Measurements from ENCODE around the gene FAM120C. TPM values are rescaled to one million over a fixed set of nuclear protein-coding genes. Genes with fewer than 3 reads are reported as not detected.

FAM120C gene
- total and polyA plus RNA-seq, 8 donors, result 7.4 to 12.3 (median 10.8) TPM

GRCh38 chrX:54177306-54177705 lies 5.7 kb downstream of the FAM120C start:
- intact Hi-C loops (cut with DNase I), result no loop called here
- H3K36me3 ChIP-seq, result no peaks in the 10 kb centered on the region
- DNase-seq, result no peak
- no peak overlapping the region for H3K4me3 ChIP-seq
- no peak for TF ChIP-seq CTCF (IDR thresholded peaks at IDR 0.05)
- H3K9me3 ChIP-seq, result peaks cover 0 to 4% of the 10 kb centered on the region in 2 donors
- no peaks in the 10 kb centered on the region for H3K27me3 ChIP-seq
- ATAC-seq, result no peak
- no peak overlapping the region for H3K27ac ChIP-seq
- H3K4me1 ChIP-seq, result peaks cover 13 to 21% of the 10 kb centered on the region in 2 donors

- ATAC-seq (no peak), DNase-seq (no peak)
- intact Hi-C loops (cut with DNase I), result no loop called here
- Histone ChIP-seq H3K9me3 (peaks cover 0 to 4% of the 10 kb centered on the region in 2 donors), H3K4me3 (no peak overlapping the region), H3K36me3 (no peaks in the 10 kb centered on the region), H3K27ac (no peak overlapping the region), H3K27me3 (no peaks in the 10 kb centered on the region), H3K4me1 (peaks cover 8 to 11% of the 10 kb centered on the region in 2 donors)
- TF ChIP-seq CTCF (IDR thresholded peaks at IDR 0.05), result no peak
Measured at GRCh38 chrX:54173791-54174190, 9.3 kb downstream of the FAM120C start.

- no peak for TF ChIP-seq CTCF (IDR thresholded peaks at IDR 0.05)
- no peak overlapping the region for H3K27ac ChIP-seq
- intact Hi-C loops (cut with DNase I), result no loop called here
- ATAC-seq, result no peak
- no peaks in the 10 kb centered on the region for H3K27me3 ChIP-seq
- H3K36me3 ChIP-seq, result no peaks in the 10 kb centered on the region
- DNase-seq, result no peak
- no peaks in the 10 kb centered on the region for H3K4me1 ChIP-seq
- H3K9me3 ChIP-seq, result peaks cover 0 to 4% of the 10 kb centered on the region in 2 donors
- no peak overlapping the region for H3K4me3 ChIP-seq
Measured at GRCh38 chrX:54172455-54172854, 10.6 kb downstream of the FAM120C start.

- intact Hi-C loops (cut with DNase I), result no loop called here
- Histone ChIP-seq H3K4me1 (no peaks in the 10 kb centered on the region), H3K36me3 (no peaks in the 10 kb centered on the region), H3K27ac (no peak overlapping the region), H3K9me3 (peaks cover 0 to 4% of the 10 kb centered on the region in 2 donors), H3K4me3 (no peak overlapping the region), H3K27me3 (no peaks in the 10 kb centered on the region)
- DNase-seq (no peak), ATAC-seq (no peak)
- no peak for TF ChIP-seq CTCF (IDR thresholded peaks at IDR 0.05)
Measured at GRCh38 chrX:54171527-54172250, 11.4 kb downstream of the FAM120C start.

GRCh38 chrX:54171091-54171490 lies 12.0 kb downstream of the FAM120C start:
- DNase-seq (no peak), ATAC-seq (no peak)
- H3K27me3 ChIP-seq, result no peaks in the 10 kb centered on the region
- intact Hi-C loops (cut with DNase I), result no loop called here
- H3K9me3 ChIP-seq, result peaks cover 0 to 4% of the 10 kb centered on the region in 2 donors
- no peak for TF ChIP-seq CTCF (IDR thresholded peaks at IDR 0.05)
- no peak overlapping the region for H3K4me3 ChIP-seq
- no peaks in the 10 kb centered on the region for H3K36me3 ChIP-seq
- H3K4me1 ChIP-seq, result no peaks in the 10 kb centered on the region
- no peak overlapping the region for H3K27ac ChIP-seq

Data from left lung (tissue), 10 donors.